K562 (cell line): ENCODE results near the gene UBXN11. TPM values are rescaled to one million over a fixed set of nuclear protein-coding genes. Genes with fewer than 3 reads are reported as not detected.
A peak's percentile ranks its signal among the peaks of the same experiment; 100 is the strongest.

ENCODE experiments used
- DDX20 ChIP-seq: fragments of 450-650 bp; IDR thresholded peaks from 2 replicates; pipeline ENCODE4 v1.6.1; 2016; ENCODE audit warnings: missing genetic modification characterization, low read depth, mild to moderate bottlenecking, missing compliant biosample characterization, moderate library complexity
- GTF2E2 ChIP-seq: fragments of 200-800 bp; sonication (Bioruptor generic); IDR thresholded peaks from 2 replicates; pipeline ENCODE4 v1.6.1; 2016; ENCODE audit warnings: missing genetic modification characterization, missing compliant biosample characterization
- HDAC2 ChIP-seq: fragments of 450-650 bp; IDR thresholded peaks from 2 replicates; pipeline ENCODE4 v1.6.1; 2016; ENCODE audit warnings: mild to moderate bottlenecking
- KHSRP ChIP-seq: fragments of 450-650 bp; IDR thresholded peaks from 2 replicates; pipeline ENCODE4 v1.6.1; 2017
- L3MBTL2 ChIP-seq: fragments of 450-650 bp; IDR thresholded peaks from 2 replicates; pipeline ENCODE4 v1.6.1; 2016; ENCODE audit warnings: mild to moderate bottlenecking, moderate library complexity
- MTA3 ChIP-seq: fragments of 450-650 bp; formaldehyde crosslinking; IDR thresholded peaks from 2 replicates; pipeline ENCODE4 v1.6.1; 2017; ENCODE audit warnings: mild to moderate bottlenecking, borderline replicate concordance
- NR2C1 ChIP-seq, 2 experiments: fragments of 450-650 bp; IDR thresholded peaks; 2 replicates each; pipeline ENCODE4 v1.6.1; 2017; ENCODE audit warnings: mild to moderate bottlenecking in 2 of 2, antibody characterized with exemption in 1 of 2, inconsistent platforms in 1 of 2, missing compliant biosample characterization in 1 of 2, missing genetic modification characterization in 1 of 2
- NR2C2 ChIP-seq, 2 experiments: fragments of 200-800 bp in 1 of 2; sonication (Bioruptor generic) in 1 of 2; sonication (generic) in 1 of 2; formaldehyde crosslinking in 1 of 2; IDR thresholded peaks; 2 replicates each; pipeline versions ENCODE4 v1.6.1 to v1.8.0; 2016 to 2022; ENCODE audit warnings: mild to moderate bottlenecking in 1 of 2, missing compliant biosample characterization in 1 of 2, missing genetic modification characterization in 1 of 2, missing genetic modification reagents in 1 of 2
- RCOR1 ChIP-seq, 2 experiments: IDR thresholded peaks; 2 replicates each; pipeline ENCODE4 v1.6.1; 2012; ENCODE audit warnings: low read depth in 2 of 2, low read length in 2 of 2, borderline replicate concordance in 1 of 2, improper control_type of control experiment in 1 of 2
- RHOXF2B ChIP-seq: fragments of 250-450 bp; sonication (Bioruptor Pico); conservative IDR thresholded peaks from 2 replicates; pipeline ENCODE4 v1.5.1; 2021
- TCF7 ChIP-seq: sonication (generic); IDR thresholded peaks from 2 replicates; pipeline ENCODE4 v1.6.1; 2016; ENCODE audit warnings: antibody characterized with exemption, borderline replicate concordance
- TEAD4 ChIP-seq, 2 experiments: sonication (generic) in 1 of 2; formaldehyde crosslinking in 1 of 2; IDR thresholded peaks; 2 replicates each; pipeline versions ENCODE4 v1.6.1 to v1.8.0; 2012 to 2022; ENCODE audit warnings: borderline replicate concordance in 1 of 2, inconsistent platforms in 1 of 2, low read length in 1 of 2, mild to moderate bottlenecking in 1 of 2, missing genetic modification reagents in 1 of 2
- WHSC1 ChIP-seq: IDR thresholded peaks from one replicate; pipeline ENCODE4 v1.6.1; 2012; ENCODE audit warnings: low read length, control low read depth, inconsistent platforms
- ZFP36 ChIP-seq: fragments of 150-350 bp; IDR thresholded peaks from 2 replicates; pipeline ENCODE4 v1.6.1; 2018; ENCODE audit warnings: low read length, low read depth; ENCODE audit not compliant: partially characterized antibody
- ZNF23 ChIP-seq: fragments of 250-450 bp; sonication (Bioruptor Pico); IDR thresholded peaks from 2 replicates; pipeline ENCODE4 v1.4.0; 2020; ENCODE audit warnings: mild to moderate bottlenecking
- ZNF263 ChIP-seq: sonication (generic); formaldehyde crosslinking; IDR thresholded peaks from 2 replicates; pipeline ENCODE4 v1.8.0; 2022; ENCODE audit warnings: mild to moderate bottlenecking, missing genetic modification reagents, borderline replicate concordance
- ZNF696 ChIP-seq: fragments of 250-450 bp; sonication (Bioruptor Pico); conservative IDR thresholded peaks from 2 replicates; pipeline ENCODE4 v1.4.0; 2020; ENCODE audit warnings: mild to moderate bottlenecking, moderate library complexity
- ZNF76 ChIP-seq: fragments of 250-450 bp; sonication (Bioruptor Pico); IDR thresholded peaks from 2 replicates; pipeline ENCODE4 v1.4.0; 2020; ENCODE audit warnings: mild to moderate bottlenecking, moderate library complexity, borderline replicate concordance
- polyA plus RNA-seq, 8 experiments: library from polyadenylated mRNA; depleted of rRNA in 4 of 8; stranded (reverse) in 5 of 8; unstranded in 3 of 8; fragments of >200 nt; fragmentation: Nextera tagmentation in 2 of 8; fragmentation: Illumina TruSeq in 1 of 8; extraction: Ambion mirVana in 2 of 8; extraction: Trizol in 1 of 8; gene quantifications; 2 replicates each; pipeline versions ENCODE4 v1.2.1 to v1.2.3, GENCODE V29; 2011 to 2014; ENCODE audit warnings: inconsistent platforms in 1 of 8, missing spikeins in 1 of 8
- total RNA-seq, 7 experiments: library from RNA; depleted of rRNA in 6 of 7; stranded (reverse); fragments of >200 nt in 6 of 7; fragmentation: Illumina TruSeq in 2 of 7; extraction: Trizol in 2 of 7; gene quantifications; 2 replicates each; pipeline versions ENCODE4 v1.2.1 to v1.2.3, GENCODE V29; 2011 to 2021; ENCODE audit warnings: low replicate concordance in 1 of 7
- TF ChIP-seq, protein P1 (sequence below): IDR thresholded peaks from 2 replicates; pipeline ENCODE4 v1.6.1; 2012; ENCODE audit warnings: low read depth, low read length, improper control_type of control experiment, borderline replicate concordance
- TF ChIP-seq, protein P2 (sequence below): fragments of 450-650 bp; formaldehyde crosslinking; IDR thresholded peaks from 2 replicates; pipeline ENCODE4 v1.4.0; 2020; ENCODE audit warnings: mild to moderate bottlenecking
- TF ChIP-seq, protein P3 (sequence below): sonication (generic); formaldehyde crosslinking; IDR thresholded peaks from 2 replicates; pipeline ENCODE4 v1.8.0; 2022; ENCODE audit warnings: mild to moderate bottlenecking, missing genetic modification reagents
- TF ChIP-seq, protein P4 (sequence below): fragments of 450-650 bp; formaldehyde crosslinking; conservative IDR thresholded peaks from 2 replicates; pipeline ENCODE4 v1.4.0; 2022; ENCODE audit warnings: mild to moderate bottlenecking, missing genetic modification characterization

UBXN11 gene
- total and polyA plus RNA-seq, 9 of the 15 experiments (the other 6 are each of a cell fraction or from before 2014, with no cell fraction given), result 0.48 to 34.3 (median 11.3) TPM

DNA sequence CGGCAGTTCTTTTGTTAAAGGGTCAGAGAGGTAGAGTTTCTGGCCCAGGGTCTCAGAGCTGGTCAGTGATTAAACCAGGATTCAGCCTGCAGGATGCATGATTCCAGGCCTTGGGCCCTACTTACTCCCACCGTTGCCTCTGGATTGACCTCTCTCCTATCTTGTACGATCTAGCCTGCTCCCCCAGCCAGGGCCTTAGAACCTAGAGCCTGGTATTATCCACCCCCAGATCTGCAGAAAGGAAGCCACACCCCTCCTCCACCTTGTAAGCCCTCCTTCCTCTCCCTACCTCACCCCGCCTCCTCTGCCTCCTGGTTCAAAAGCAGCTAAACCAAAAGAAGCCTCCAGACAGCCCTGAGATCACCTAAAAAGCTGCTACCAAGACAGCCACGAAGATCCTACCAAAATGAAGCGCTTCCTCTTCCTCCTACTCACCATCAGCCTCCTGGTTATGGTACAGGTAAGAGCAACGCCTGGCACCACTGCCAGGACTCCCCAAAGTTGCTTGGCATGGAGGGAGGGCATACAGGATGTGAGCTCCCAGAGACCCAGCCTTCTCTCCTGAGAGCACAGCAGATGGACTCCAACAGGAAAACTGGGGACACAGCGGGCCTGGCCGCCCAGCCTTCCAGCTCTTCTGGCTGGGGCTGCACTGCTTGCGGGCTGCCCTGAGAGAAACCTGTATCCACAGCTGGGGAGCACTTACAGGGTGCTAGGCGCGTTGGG lies 11.3 kb upstream of the UBXN11 start, which contains the start of gene CD52 (continued):
- no peak for TF ChIP-seq ZNF696 (CRISPR knock-in tag)
- TF ChIP-seq TEAD4 (IDR thresholded peaks at IDR 0.05; ENCODE audit: low read length), result no peak; the same call in 1 of the 2 replicates
- TF ChIP-seq TEAD4 (CRISPR knock-in tag; IDR thresholded peaks at IDR 0.05; ENCODE audit: borderline replicate concordance), result no peak
- TF ChIP-seq RCOR1 (IDR thresholded peaks at IDR 0.05; ENCODE audit: borderline replicate concordance in 1 of 2, low read depth in 2 of 2, low read length in 2 of 2), result peak in 1 of 2 experiments; percentile 48; a peak in 1 of 4 replicates
- TF ChIP-seq, protein P1, sequence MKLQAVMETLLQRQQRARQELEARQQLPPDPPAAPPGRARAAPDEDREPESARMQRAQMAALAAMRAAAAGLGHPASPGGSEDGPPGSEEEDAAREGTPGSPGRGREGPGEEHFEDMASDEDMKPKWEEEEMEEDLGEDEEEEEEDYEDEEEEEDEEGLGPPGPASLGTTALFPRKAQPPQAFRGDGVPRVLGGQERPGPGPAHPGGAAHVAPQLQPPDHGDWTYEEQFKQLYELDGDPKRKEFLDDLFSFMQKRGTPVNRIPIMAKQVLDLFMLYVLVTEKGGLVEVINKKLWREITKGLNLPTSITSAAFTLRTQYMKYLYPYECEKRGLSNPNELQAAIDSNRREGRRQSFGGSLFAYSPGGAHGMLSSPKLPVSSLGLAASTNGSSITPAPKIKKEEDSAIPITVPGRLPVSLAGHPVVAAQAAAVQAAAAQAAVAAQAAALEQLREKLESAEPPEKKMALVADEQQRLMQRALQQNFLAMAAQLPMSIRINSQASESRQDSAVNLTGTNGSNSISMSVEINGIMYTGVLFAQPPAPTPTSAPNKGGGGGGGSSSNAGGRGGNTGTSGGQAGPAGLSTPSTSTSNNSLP, result no peak
- TF ChIP-seq NR2C1 (IDR thresholded peaks at IDR 0.05), result no peak
- TF ChIP-seq NR2C1 (tag; IDR thresholded peaks at IDR 0.05), result no peak; the same call in none of the 2 replicates
- TF ChIP-seq, protein P2, sequence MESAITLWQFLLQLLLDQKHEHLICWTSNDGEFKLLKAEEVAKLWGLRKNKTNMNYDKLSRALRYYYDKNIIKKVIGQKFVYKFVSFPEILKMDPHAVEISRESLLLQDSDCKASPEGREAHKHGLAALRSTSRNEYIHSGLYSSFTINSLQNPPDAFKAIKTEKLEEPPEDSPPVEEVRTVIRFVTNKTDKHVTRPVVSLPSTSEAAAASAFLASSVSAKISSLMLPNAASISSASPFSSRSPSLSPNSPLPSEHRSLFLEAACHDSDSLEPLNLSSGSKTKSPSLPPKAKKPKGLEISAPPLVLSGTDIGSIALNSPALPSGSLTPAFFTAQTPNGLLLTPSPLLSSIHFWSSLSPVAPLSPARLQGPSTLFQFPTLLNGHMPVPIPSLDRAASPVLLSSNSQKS (CRISPR knock-in tag), result no peak
- TF ChIP-seq, protein P3, sequence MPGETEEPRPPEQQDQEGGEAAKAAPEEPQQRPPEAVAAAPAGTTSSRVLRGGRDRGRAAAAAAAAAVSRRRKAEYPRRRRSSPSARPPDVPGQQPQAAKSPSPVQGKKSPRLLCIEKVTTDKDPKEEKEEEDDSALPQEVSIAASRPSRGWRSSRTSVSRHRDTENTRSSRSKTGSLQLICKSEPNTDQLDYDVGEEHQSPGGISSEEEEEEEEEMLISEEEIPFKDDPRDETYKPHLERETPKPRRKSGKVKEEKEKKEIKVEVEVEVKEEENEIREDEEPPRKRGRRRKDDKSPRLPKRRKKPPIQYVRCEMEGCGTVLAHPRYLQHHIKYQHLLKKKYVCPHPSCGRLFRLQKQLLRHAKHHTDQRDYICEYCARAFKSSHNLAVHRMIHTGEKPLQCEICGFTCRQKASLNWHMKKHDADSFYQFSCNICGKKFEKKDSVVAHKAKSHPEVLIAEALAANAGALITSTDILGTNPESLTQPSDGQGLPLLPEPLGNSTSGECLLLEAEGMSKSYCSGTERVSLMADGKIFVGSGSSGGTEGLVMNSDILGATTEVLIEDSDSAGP (CRISPR knock-in tag), result no peak
- TF ChIP-seq ZFP36, result peak; percentile 24
- TF ChIP-seq TCF7, result no peak
- no peak for TF ChIP-seq MTA3
- TF ChIP-seq RHOXF2B (CRISPR knock-in tag), result no peak
- 0 out of 2 replicates have a peak, but pooled peaks have one; percentile 36 for TF ChIP-seq ZNF263
- TF ChIP-seq L3MBTL2, result peak; percentile 16; the same call in 1 of the 2 replicates
- TF ChIP-seq DDX20 (tag), result no peak
- no peak for TF ChIP-seq NR2C2 (CRISPR knock-in tag; IDR thresholded peaks at IDR 0.05)
- peak; percentile 58; the same call in 1 of the 2 replicates for TF ChIP-seq NR2C2 (tag; IDR thresholded peaks at IDR 0.05)
- TF ChIP-seq HDAC2, result no peak
- TF ChIP-seq WHSC1, result no peak
- TF ChIP-seq KHSRP, result no peak
- no peak for TF ChIP-seq GTF2E2
- no peak for TF ChIP-seq ZNF76
- no peak for TF ChIP-seq ZNF23
- TF ChIP-seq, protein P4, sequence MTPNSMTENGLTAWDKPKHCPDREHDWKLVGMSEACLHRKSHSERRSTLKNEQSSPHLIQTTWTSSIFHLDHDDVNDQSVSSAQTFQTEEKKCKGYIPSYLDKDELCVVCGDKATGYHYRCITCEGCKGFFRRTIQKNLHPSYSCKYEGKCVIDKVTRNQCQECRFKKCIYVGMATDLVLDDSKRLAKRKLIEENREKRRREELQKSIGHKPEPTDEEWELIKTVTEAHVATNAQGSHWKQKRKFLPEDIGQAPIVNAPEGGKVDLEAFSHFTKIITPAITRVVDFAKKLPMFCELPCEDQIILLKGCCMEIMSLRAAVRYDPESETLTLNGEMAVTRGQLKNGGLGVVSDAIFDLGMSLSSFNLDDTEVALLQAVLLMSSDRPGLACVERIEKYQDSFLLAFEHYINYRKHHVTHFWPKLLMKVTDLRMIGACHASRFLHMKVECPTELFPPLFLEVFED (CRISPR knock-in tag), result no peak
